ENCODE results near the gene ISY1.
"Not testable (repeated sequence)": the region's sequence is repeated elsewhere in the genome, so short reads cannot be mapped to it uniquely, and the experiment has no call there.

The ISY1 gene

DNA sequence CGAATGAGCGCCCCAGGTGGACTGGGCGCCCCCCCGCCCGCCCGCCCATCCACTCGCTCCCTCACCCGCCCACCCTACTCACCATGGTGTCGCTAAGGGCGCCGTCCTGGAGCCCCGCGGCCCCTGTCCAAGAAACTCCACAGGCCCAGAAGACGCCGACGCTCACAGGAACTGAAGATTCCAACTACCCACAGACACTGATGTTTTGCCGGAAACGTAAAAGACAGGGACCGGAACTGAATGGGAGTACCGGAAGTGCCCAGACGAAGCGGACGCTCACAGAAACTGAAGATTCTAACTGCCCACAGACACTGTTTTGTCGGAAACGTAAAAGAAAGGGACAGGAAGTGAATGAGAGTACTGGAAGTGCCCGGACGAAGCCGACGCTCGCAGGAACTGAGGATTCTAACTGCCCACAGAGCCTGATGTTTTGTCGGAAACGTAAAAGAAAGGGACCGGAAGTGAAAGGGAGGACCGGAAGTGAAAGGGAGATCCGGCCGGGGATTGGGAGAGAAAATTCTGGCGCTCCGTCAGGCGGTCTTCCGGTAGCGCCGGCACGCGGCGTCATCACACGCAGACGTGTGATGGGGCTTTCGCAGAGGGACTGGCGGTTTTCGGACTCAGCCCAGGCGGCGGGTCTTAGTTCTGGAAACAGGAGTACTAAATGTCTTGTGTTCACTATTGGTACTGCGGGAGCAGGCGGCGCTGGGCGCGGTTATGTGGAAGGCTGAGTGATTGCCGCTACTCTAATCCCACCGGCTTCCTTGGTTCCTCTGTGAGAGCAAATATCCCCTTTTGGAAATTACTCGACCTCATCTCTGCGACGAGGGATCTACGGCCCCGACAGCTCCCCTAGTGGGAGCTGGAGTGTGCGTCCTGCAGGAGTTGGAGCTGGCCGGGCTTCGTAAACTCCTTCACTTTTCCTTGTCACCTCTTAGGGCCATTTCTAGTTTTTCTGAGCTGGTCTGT lies at the start of gene ISY1:
Gene ISY1, minus strand, starts transcription at position 173 of the 969 bp plus-strand sequence. Its CDS starts 88 bp downstream, at position 85.
- peak; percentile 98 for DNase-seq (ENCODE audit: low read depth, low spot score)

DNA sequence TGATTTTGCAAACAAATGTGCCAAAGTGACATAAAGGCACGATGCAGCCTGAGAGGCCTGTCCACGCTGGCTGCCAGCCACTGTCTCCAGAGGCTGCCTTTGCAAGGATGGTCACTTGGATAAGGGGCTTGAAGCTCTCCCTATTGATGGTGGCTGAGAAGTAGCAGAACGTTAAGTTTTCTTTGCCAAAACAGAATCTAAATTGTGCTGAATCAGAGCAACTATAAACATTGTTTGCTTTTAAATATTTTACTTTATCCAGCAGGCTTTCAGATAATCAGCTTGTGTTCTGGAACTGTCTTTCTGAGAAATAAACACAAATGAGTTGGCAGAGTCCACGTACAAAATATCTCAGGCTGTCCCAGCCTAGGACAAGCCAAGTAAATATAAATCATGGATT lies 46.6 kb upstream of the ISY1 start:
- DNase-seq (ENCODE audit: low read depth, low spot score), result no peak

DNA sequence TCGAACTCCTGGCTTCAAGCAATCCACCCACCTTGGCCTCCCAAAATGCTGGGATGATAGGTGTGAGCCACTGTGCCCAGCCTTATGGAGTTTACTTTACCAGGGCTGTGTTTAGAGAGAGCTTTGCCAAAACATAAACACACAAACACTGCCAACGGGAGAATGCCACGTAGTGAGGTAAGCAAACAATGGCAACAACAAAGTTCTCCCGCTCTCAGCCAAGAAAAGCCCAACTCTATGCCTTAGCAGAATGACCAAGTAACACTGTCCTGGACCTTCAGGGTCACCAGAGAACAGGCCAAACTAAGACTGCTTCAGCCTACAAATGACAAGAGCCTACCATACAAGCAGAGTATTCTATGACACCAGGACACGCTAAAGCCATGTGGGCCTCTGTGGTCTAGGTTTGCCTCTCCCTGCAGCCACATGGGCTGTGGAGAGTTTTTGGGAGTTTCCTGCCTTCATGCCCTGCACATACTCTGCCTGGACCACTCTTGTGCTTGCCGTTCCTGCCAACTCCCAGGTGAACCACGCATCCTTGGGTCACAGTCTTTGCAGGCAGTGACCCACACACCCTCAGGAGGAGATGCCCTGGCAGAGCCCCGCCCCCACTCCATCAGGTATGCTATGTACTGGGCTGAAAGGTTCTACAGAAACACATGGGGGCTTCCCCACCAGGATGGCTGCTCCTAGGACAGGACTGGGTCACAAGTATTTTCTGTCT lies 44.4 kb upstream of the ISY1 start:
- no peak for DNase-seq (ENCODE audit: low read depth, low spot score)

GRCh38 chr3:129204473-129204872 lies 43.6 kb upstream of the ISY1 start:
- no peak for DNase-seq (ENCODE audit: low read depth, low spot score)

DNA sequence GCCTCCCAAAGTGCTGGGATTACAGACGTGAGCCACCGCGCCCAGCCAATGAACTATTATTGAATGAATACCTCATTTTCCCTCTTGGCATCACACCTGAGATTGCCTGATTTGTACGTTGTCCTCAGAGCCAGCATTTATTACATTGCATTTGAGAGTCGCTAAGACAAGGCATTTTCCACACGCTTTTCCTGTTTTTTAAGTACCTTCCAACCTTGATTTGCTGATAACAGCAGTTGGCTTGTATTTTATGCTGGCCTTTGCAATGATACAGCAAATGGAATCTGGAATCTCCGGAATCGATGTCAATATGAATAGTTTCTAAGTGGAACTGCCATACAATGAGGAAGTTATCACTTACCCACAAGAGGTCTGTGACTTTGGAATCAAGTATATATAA lies 38.5 kb upstream of the ISY1 start:
- DNase-seq (ENCODE audit: low read depth, low spot score), result no peak

GRCh38 chr3:129197321-129197720 lies 36.5 kb upstream of the ISY1 start:
- DNase-seq (ENCODE audit: low read depth, low spot score), result peak; percentile 51

DNA sequence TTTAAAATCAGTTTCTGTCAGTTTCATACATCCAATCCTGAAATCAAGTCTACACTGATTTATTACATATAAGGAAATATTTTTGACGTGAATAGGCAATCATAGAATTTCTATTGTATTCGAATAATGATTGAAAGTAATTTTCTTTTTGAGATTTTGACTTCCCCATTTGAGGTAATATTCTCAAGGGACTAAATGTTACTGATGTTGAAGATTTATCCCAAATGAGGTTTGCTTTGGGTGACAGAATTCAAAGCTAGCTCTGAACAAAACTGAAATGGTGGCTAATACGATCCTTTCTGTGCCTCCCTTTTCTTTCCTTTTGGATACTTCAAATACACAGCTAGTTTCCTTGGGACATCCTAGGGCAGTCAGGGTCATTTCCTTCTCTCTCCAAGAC lies 35.7 kb upstream of the ISY1 start:
- DNase-seq (ENCODE audit: low read depth, low spot score), result no peak

- DNase-seq (ENCODE audit: low read depth, low spot score), result peak; percentile 41
Observed at GRCh38 chr3:129195731-129196256, 34.9 kb upstream of the ISY1 start.

- not testable (repeated sequence) for DNase-seq (ENCODE audit: low read depth, low spot score)
Observed at GRCh38 chr3:129189793-129190192, 28.9 kb upstream of the ISY1 start.

DNA sequence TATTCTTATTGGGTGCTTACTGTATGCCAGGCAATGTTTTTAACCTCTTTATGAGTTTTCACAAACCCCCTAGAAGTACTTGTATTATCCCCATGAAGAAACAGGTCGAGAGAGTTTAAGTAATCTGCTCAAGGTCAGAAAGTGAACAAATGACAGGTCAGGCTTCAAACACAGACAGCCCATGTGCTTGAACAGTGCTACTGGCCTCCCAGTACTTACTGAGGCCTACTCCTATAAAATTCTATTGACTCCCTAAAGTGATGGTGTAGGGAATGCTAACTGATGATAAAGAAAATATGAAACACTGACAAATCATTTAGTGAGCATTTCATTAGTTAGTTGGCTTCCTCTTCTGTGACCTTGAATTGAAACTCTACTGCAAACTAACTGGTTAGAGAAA lies 27.0 kb upstream of the ISY1 start:
- DNase-seq (ENCODE audit: low read depth, low spot score), result no peak

DNA sequence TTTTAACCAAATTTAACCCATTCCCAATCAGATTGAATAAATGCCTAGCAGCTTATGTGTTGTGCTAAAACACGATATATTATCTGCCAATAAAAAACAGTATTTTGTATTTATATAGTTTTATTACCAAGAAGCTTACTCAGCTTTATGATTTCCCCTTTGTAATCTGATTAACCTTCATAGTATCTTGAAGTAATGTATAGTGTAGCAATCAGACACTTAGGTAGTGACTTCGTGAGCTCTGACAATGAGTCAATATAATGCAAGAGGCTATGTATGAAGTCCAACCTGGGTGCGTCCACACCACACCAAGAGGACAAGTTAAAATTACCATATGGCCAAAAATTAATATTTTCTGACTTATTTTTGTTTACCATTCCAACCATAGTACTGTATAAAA lies 24.9 kb upstream of the ISY1 start:
- DNase-seq (ENCODE audit: low read depth, low spot score), result no peak

GRCh38 chr3:129184784-129185542 lies 24.1 kb upstream of the ISY1 start:
- DNase-seq (ENCODE audit: low read depth, low spot score), result not testable (repeated sequence)

DNA sequence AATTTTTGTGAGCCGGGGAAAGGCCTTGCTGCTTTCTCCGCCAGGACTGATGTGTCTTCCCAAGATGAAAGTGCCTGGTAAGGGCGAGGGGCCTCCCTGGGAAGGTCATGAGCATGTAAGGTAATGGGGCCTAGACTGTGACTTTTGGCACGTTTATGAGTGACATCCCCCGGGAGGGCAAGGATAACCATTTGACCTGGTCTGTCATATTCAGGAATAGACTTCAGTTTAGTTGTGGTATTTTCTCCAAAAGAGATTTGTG lies 23.5 kb upstream of the ISY1 start:
- no peak for DNase-seq (ENCODE audit: low read depth, low spot score)

GRCh38 chr3:129183569-129184395 lies 22.9 kb upstream of the ISY1 start, which contains the start of gene CNBP:
TSS of gene CNBP (minus strand) at chr3:129183896. CDS start at chr3:129171757, 12,139 bp downstream.
- peak; percentile 95 for DNase-seq (ENCODE audit: low read depth, low spot score)

GRCh38 chr3:129182390-129183185 lies 21.7 kb upstream of the ISY1 start:
- DNase-seq (ENCODE audit: low read depth, low spot score), result peak; percentile 63

DNA sequence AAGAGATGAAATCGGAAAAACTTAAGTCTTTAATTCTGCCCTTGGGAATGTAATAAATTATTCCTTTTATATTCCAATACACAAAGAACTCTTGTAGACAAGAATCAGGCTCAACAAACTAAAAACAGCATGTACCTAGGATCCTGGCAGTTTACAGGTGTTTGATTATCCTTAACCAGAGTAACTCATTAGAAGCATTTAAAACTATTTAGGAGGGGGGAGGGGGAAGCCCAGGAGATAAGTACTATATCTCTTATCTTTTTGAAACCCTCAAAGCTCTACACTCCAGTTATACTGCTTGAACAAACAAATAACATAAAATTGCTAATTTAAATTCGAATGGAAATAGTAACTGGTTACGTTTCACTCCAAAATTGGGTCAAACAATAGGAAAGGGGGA lies 21.0 kb upstream of the ISY1 start:
- no peak for DNase-seq (ENCODE audit: low read depth, low spot score)

DNA sequence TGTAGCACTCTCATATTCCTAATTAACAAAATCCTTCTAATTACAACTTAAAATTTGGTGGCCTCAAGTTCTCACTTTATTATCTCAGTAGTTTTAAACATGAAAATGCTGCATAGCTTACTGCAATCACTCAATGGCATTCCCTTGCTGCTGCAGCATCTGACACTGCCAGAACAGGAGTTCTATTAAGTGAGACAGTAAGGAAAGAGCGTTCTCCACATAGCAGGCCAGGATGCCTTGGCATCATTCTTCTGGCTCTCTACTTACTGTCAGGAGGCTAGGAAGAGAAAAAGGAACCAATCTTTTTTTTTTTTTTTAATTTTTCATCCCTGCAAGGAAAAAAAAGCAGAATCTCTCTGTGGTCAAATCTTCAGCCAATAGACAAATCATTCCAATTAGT lies 19.6 kb upstream of the ISY1 start:
- no peak for DNase-seq (ENCODE audit: low read depth, low spot score)

DNA sequence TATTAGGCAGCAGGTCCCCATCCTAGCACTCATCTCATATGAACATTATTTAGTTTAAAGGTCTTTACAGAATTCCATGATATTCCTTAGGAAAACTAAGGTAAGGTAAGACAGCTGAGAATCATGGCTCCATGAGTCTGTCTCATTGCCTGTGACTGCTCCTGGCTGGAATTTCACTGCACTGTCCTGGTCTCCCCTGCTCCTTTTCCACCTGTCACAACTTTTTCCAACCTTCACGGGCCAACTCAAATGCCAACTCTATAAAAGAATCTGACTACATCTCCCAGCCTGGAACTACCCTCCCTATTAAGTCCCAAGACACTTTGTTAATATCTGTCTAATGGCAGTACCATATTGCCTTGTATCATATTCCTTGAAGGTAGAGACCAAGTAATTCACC lies 15.2 kb upstream of the ISY1 start:
- no peak for DNase-seq (ENCODE audit: low read depth, low spot score)

- DNase-seq (ENCODE audit: low read depth, low spot score), result no peak
Observed at GRCh38 chr3:129173725-129174124, 12.9 kb upstream of the ISY1 start.

GRCh38 chr3:129173206-129173605 lies 12.3 kb upstream of the ISY1 start:
- DNase-seq (ENCODE audit: low read depth, low spot score), result no peak
